Heart left ventricle (tissue), 16 donors: ENCODE measurements around the gene AGMO. TPM values are rescaled to one million over a fixed set of nuclear protein-coding genes. Genes with fewer than 3 reads are reported as not detected.
A peak's percentile ranks its signal among the peaks of the same experiment; 100 is the strongest.

Experiments
- ATAC-seq, 4 donors: fragments of 200-7000 bp; cut with Tn5 transposase; one replicate each; pipeline ENCODE4 v1.9.1; 2020 to 2022; ENCODE audit warnings: moderate library complexity in 4 of 4, mild to moderate bottlenecking in 3 of 4, moderate number of reproducible peaks in 1 of 4
- DNase-seq, 5 donors: peaks; one replicate each; pipeline ENCODE4 v3.0.0-alpha.2; 2020
- H3K27ac ChIP-seq, 12 donors: fragments of 200-600 bp; sonication (generic) in 4 of 12; one replicate each; pipeline versions ENCODE4 v1.5.0 to v1.8.0; 2016 to 2022; ENCODE audit warnings: mild to moderate bottlenecking in 2 of 12
- H3K27me3 ChIP-seq, 9 donors: fragments of 200-600 bp; sonication (generic) in 2 of 9; one replicate each; pipeline versions ENCODE4 v1.5.1 to v1.8.0; 2016 to 2022; ENCODE audit warnings: mild to moderate bottlenecking in 3 of 9
- H3K36me3 ChIP-seq, 9 donors: fragments of 200-600 bp; sonication (generic) in 2 of 9; one replicate each; pipeline versions ENCODE4 v1.5.0 to v1.8.0; 2018 to 2022; ENCODE audit warnings: mild to moderate bottlenecking in 2 of 9
- H3K4me1 ChIP-seq, 12 donors: fragments of 200-600 bp; sonication (generic) in 4 of 12; one replicate each; pipeline versions ENCODE4 v1.5.0 to v1.8.0; 2016 to 2022; ENCODE audit warnings: mild to moderate bottlenecking in 3 of 12
- H3K4me3 ChIP-seq, 12 donors: fragments of 200-600 bp; sonication (generic) in 4 of 12; one replicate each; pipeline versions ENCODE4 v1.5.0 to v1.8.0; 2017 to 2022; ENCODE audit warnings: mild to moderate bottlenecking in 9 of 12, moderate library complexity in 4 of 12
- H3K9me3 ChIP-seq, 12 donors: fragments of 200-600 bp; sonication (generic) in 4 of 12; one replicate each; pipeline versions ENCODE4 v1.5.0 to v1.8.0; 2016 to 2022; ENCODE audit warnings: mild to moderate bottlenecking in 1 of 12
- CTCF ChIP-seq, 12 donors: fragments of 200-600 bp; sonication (generic) in 4 of 12; IDR thresholded peaks; one replicate each; pipeline versions ENCODE4 v1.5.0 to v1.8.0; 2018 to 2022; ENCODE audit warnings: antibody characterized with exemption in 12 of 12, mild to moderate bottlenecking in 5 of 12
- POLR2A ChIP-seq, 2 donors: fragments of 450-650 bp; IDR thresholded peaks; one replicate each; pipeline ENCODE4 v1.6.1; 2017; ENCODE audit warnings: antibody characterized with exemption in 2 of 2, mild to moderate bottlenecking in 2 of 2, moderate library complexity in 2 of 2
- WGBS, 4 donors: extraction: QIAGEN DNeasy Blood & Tissue Kit in 2 of 4; methylation state at CpG; one replicate each; pipeline versions ENCODE4 v1.1.5 to v1.1.7; 2013 to 2018; 5-methylcytosine and 5-hydroxymethylcytosine counted together
- intact Hi-C, 10 donors: fragments of 100-400 bp; cut with DNase I; formaldehyde crosslinking; loops; one replicate each; pipeline versions ENCODE4 v1.11.1 to v1.14.2; 2022
- polyA plus RNA-seq, 2 donors: library from polyadenylated mRNA; stranded (reverse); fragments of 200-250 nt; gene quantifications; one replicate each; pipeline ENCODE4 v1.2.3, GENCODE V29; 2013
- total RNA-seq, 9 donors: library from RNA; depleted of rRNA in 2 of 9; stranded (reverse); fragments of >200 nt in 2 of 9; fragmentation: NEBNext Ultra II Directional in 3 of 9; extraction: Animal tissue kit (Norgen Biotek cat#: 25700) in 3 of 9; gene quantifications; one replicate each; pipeline versions ENCODE4 v1.1.0 to v1.2.4, GENCODE V29; 2016 to 2023
- donor health status: ischemic (EF 13 %, LVEDD 7.1; RV severe dilation, severe dysfunction).
- donor health status: healthy with polysubstance abuse.
- donor health status: DM: no; HTN: yes; CAD: no.
- donor health status: DM: no; HTN: no; CAD: no.
- donor health status: ischemic (EF 25% LVEDD 6.9; RV normal size, moderate dysfunction).
- donor health status: ischemic (EF 25% LVEDD 5.7; RV mildly dilated, moderate dysfunction).
- donor health status: healthy.
- donor health status: DM: yes; HTN: yes; CAD: no.
- donor health status: ischemic (EF 35%, LVEDD 5.7; RV mildly dilated, moderate dysfunction).
- donor health status: nonischemic (EF 11% LVEDD 7.7; RV severe dilation, severe dysfunction).
- donor health status: DM: yes; HTN: yes; CAD: no.
- donor health status: PGD.
- donor health status: ischemic (EF 29% LVEDD 5.4; RV normal size, mild dysfunction).
- donor health status: nonischemic (EF 23%, LVEDD 6.1; RV moderate dilation, normal function).

Gene AGMO
- total and polyA plus RNA-seq, 11 donors = 0.12 to 0.72 (median 0.40) TPM; not detected in 1

- no peaks in the 10 kb centered on the region for H3K9me3 ChIP-seq
- ATAC-seq = no peak
- DNase-seq = no peak
- H3K27me3 ChIP-seq = no peaks in the 10 kb centered on the region
- H3K36me3 ChIP-seq = no peaks in the 10 kb centered on the region
- H3K4me3 ChIP-seq = no peak overlapping the region
- peaks cover 0 to 3% (median 0%) of the 10 kb centered on the region in 12 donors for H3K4me1 ChIP-seq
- TF ChIP-seq POLR2A (IDR thresholded peaks at IDR 0.05) = no peak
- no peak for TF ChIP-seq CTCF (IDR thresholded peaks at IDR 0.05)
- H3K27ac ChIP-seq = no peak overlapping the region
- intact Hi-C loops = no loop called here
- WGBS, 4 donors = 36 to 68% (median 55%) methylated on average over 2 of the region's 2 CpGs
Measured at GRCh38 chr7:15399441-15399840, 162.4 kb downstream of the AGMO start.

- WGBS, 4 donors = 78 to 89% (median 81%) methylated on average over 9 of the region's 9 CpGs
- no peak overlapping the region for H3K4me3 ChIP-seq
- intact Hi-C loops = no loop called here
- no peak for DNase-seq
- H3K27ac ChIP-seq = no peak overlapping the region
- H3K4me1 ChIP-seq = no peaks in the 10 kb centered on the region
- no peak for TF ChIP-seq CTCF (IDR thresholded peaks at IDR 0.05)
- no peak for TF ChIP-seq POLR2A (IDR thresholded peaks at IDR 0.05)
- ATAC-seq = no peak
- H3K9me3 ChIP-seq = no peaks in the 10 kb centered on the region
- no peaks in the 10 kb centered on the region for H3K36me3 ChIP-seq
- no peaks in the 10 kb centered on the region for H3K27me3 ChIP-seq
Measured at GRCh38 chr7:15397922-15398760, 163.7 kb downstream of the AGMO start.

- H3K36me3 ChIP-seq = no peaks in the 10 kb centered on the region
- TF ChIP-seq POLR2A (IDR thresholded peaks at IDR 0.05) (no peak), CTCF (IDR thresholded peaks at IDR 0.05) (no peak)
- WGBS, 4 donors = 93 to 97% (median 95%) methylated on average over 28 to 43 of the region's 43 CpGs
- no peaks in the 10 kb centered on the region for H3K4me1 ChIP-seq
- H3K4me3 ChIP-seq = no peak overlapping the region
- intact Hi-C loops = no loop called here
- no peaks in the 10 kb centered on the region for H3K9me3 ChIP-seq
- DNase-seq (peak in 1 of 5 donors; percentile 25), ATAC-seq (no peak)
- H3K27me3 ChIP-seq = no peaks in the 10 kb centered on the region
- no peak overlapping the region for H3K27ac ChIP-seq
Measured at GRCh38 chr7:15397159-15397550, 164.7 kb downstream of the AGMO start.

- Histone ChIP-seq H3K4me1 (no peaks in the 10 kb centered on the region), H3K36me3 (no peaks in the 10 kb centered on the region), H3K9me3 (no peaks in the 10 kb centered on the region), H3K27me3 (no peaks in the 10 kb centered on the region), H3K27ac (no peak overlapping the region), H3K4me3 (no peak overlapping the region)
- intact Hi-C loops = no loop called here
- TF ChIP-seq CTCF (IDR thresholded peaks at IDR 0.05) (no peak), POLR2A (IDR thresholded peaks at IDR 0.05) (no peak)
- ATAC-seq (no peak), DNase-seq (no peak)
- WGBS, 4 donors = 90 to 94% (median 92%) methylated on average over 24 of the region's 24 CpGs
Measured at GRCh38 chr7:15396210-15397158, 165.3 kb downstream of the AGMO start.
